Loucy (cell line): ENCODE measurements around the gene TRPM7.
"Not testable (repeated sequence)": the region's sequence is repeated elsewhere in the genome, so short reads cannot be mapped to it uniquely, and the experiment has no call there.

Experiments
- H2AFZ ChIP-seq: fragments of 200-600 bp; sonication (generic); 2 replicates; pipeline ENCODE4 v1.6.0; 2016; ENCODE audit warnings: antibody characterized with exemption, mild to moderate bottlenecking, low read length, moderate library complexity
- H3F3A ChIP-seq: fragments of 200-600 bp; 2 replicates; pipeline ENCODE4 v1.6.0; 2016; ENCODE audit warnings: antibody characterized with exemption, low read depth, mild to moderate bottlenecking
- H3K27me3 ChIP-seq: fragments of 200-600 bp; sonication (generic); 2 replicates; pipeline ENCODE4 v1.6.1; 2014; ENCODE audit warnings: low read length, mild to moderate bottlenecking; ENCODE audit not compliant: insufficient read depth, poor library complexity, severe bottlenecking
- H3K36me3 ChIP-seq: fragments of 200-600 bp; sonication (generic); 2 replicates; pipeline ENCODE4 v1.6.1; 2016; ENCODE audit warnings: low read length; ENCODE audit not compliant: insufficient read depth
- H3K4me1 ChIP-seq: fragments of 200-600 bp; sonication (generic); 2 replicates; pipeline ENCODE4 v1.5.1; 2014; ENCODE audit warnings: low read length, mild to moderate bottlenecking; ENCODE audit not compliant: insufficient read depth, poor library complexity, severe bottlenecking
- H3K4me2 ChIP-seq: fragments of 200-600 bp; sonication (generic); 2 replicates; pipeline ENCODE4 v1.6.0; 2014; ENCODE audit warnings: antibody characterized with exemption, low read length, low read depth, mild to moderate bottlenecking; ENCODE audit not compliant: poor library complexity, severe bottlenecking
- H3K4me3 ChIP-seq: fragments of 200-600 bp; sonication (generic); 2 replicates; pipeline ENCODE4 v1.5.1; 2014; ENCODE audit warnings: low read length, mild to moderate bottlenecking, mixed read lengths; ENCODE audit not compliant: poor library complexity, severe bottlenecking
- H3K79me2 ChIP-seq: fragments of 200-600 bp; sonication (generic); 2 replicates; pipeline ENCODE4 v1.6.1; 2014; ENCODE audit warnings: low read length; ENCODE audit not compliant: insufficient read depth
- H3K9ac ChIP-seq: fragments of 200-600 bp; sonication (generic); 2 replicates; pipeline ENCODE4 v1.6.0; 2014; ENCODE audit warnings: mild to moderate bottlenecking, low read depth, low read length, moderate library complexity; ENCODE audit not compliant: poor library complexity, severe bottlenecking
- H3K9me2 ChIP-seq: fragments of 200-600 bp; sonication (generic); replicated peaks from 2 replicates; pipeline ENCODE4 v1.6.1; 2016; ENCODE audit warnings: low read depth, low read length, mixed read lengths
- H3K9me3 ChIP-seq: fragments of 200-600 bp; sonication (generic); 2 replicates; pipeline ENCODE4 v1.6.1; 2014; ENCODE audit warnings: mild to moderate bottlenecking, antibody characterized with exemption, low read length, low read depth; ENCODE audit not compliant: insufficient read depth
- H4K20me1 ChIP-seq: fragments of 200-600 bp; sonication (generic); 2 replicates; pipeline ENCODE4 v1.6.0; 2014; ENCODE audit warnings: antibody characterized with exemption, low read length, mild to moderate bottlenecking; ENCODE audit not compliant: insufficient read depth, poor library complexity, severe bottlenecking
- CTCF ChIP-seq: fragments of 200-600 bp; sonication (generic); conservative IDR thresholded peaks from 2 replicates; pipeline ENCODE4 v1.5.1; 2014; ENCODE audit warnings: mild to moderate bottlenecking, antibody characterized with exemption, low read length
- EZH2phosphoT487 ChIP-seq: fragments of 200-600 bp; IDR thresholded peaks from 2 replicates; pipeline ENCODE4 v1.6.1; 2018; ENCODE audit warnings: antibody characterized with exemption, mild to moderate bottlenecking, moderate library complexity, borderline replicate concordance

TRPM7 gene

GRCh38 chr15:50627351-50628055, 59.1 kb downstream of the TRPM7 start:
- Histone ChIP-seq H3F3A (no peaks in the 10 kb centered on the region), H3K27me3 (no peaks in the 10 kb centered on the region), H3K9ac (no peak overlapping the region), H2AFZ (no peak overlapping the region), H3K36me3 (peaks cover 77% of the 10 kb centered on the region), H3K79me2 (no peaks in the 10 kb centered on the region), H3K4me2 (no peak overlapping the region), H3K4me1 (no peaks in the 10 kb centered on the region), H3K4me3 (no peak overlapping the region), H3K9me2 (no peaks in the 10 kb centered on the region), H4K20me1 (no peaks in the 10 kb centered on the region), H3K9me3 (no peaks in the 10 kb centered on the region)
- TF ChIP-seq CTCF: no peak
- no peak for TF ChIP-seq EZH2phosphoT487

DNA sequence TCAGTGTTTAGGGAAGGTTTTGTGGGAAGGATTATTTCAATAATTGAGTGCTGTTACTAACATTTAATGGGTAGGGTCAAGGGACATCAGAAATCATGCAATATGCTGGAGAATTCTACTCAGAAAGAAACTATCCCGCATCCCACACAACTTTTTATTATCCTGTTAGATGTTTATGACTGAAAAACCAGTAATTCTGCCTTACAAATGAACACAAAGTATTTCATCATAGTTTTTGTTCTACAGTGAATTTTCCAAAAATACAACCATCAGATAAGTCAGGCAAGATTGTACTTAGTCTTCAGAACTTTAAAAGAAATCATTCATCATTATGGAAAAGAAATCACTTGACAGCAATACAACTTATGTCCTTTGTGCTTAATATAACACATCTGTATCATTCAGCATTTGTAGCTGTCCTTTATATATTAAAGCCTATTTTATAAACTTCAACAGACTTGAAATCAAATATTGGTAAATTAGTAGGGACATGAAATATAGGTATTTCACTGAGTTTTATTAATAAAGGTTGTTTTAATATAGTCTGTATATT, 61.9 kb downstream of the TRPM7 start:
- Histone ChIP-seq H3F3A (no peaks in the 10 kb centered on the region), H3K36me3 (peaks cover 65% of the 10 kb centered on the region; the same call in 1 of the 2 replicates), H2AFZ (no peak overlapping the region), H3K4me3 (no peak overlapping the region), H3K4me2 (no peak overlapping the region), H3K27me3 (no peaks in the 10 kb centered on the region), H3K9me3 (no peaks in the 10 kb centered on the region), H3K9me2 (no peaks in the 10 kb centered on the region), H3K9ac (no peak overlapping the region), H3K79me2 (no peaks in the 10 kb centered on the region), H3K4me1 (no peaks in the 10 kb centered on the region), H4K20me1 (no peaks in the 10 kb centered on the region)
- TF ChIP-seq CTCF: no peak
- TF ChIP-seq EZH2phosphoT487: no peak

GRCh38 chr15:50622361-50622943, 64.1 kb downstream of the TRPM7 start:
- not testable (repeated sequence) for H3K4me2 ChIP-seq, H3K9me3 ChIP-seq, H3K4me1 ChIP-seq, H3K79me2 ChIP-seq, H4K20me1 ChIP-seq, H3K27me3 ChIP-seq, H3F3A ChIP-seq, H3K9me2 ChIP-seq, H3K9ac ChIP-seq, H3K4me3 ChIP-seq, H2AFZ ChIP-seq
- TF ChIP-seq CTCF: peak; percentile 55
- peaks cover 55% of the 10 kb centered on the region; the same call in 1 of the 2 replicates for H3K36me3 ChIP-seq

- not testable (repeated sequence) for H3K4me1 ChIP-seq, H3K9ac ChIP-seq, H4K20me1 ChIP-seq, H3F3A ChIP-seq, H2AFZ ChIP-seq, H3K27me3 ChIP-seq, H3K79me2 ChIP-seq, H3K4me3 ChIP-seq, H3K4me2 ChIP-seq, H3K9me3 ChIP-seq, H3K9me2 ChIP-seq
- peaks cover 49% of the 10 kb centered on the region; the same call in 1 of the 2 replicates for H3K36me3 ChIP-seq
Measured at GRCh38 chr15:50616960-50617359, 69.6 kb downstream of the TRPM7 start.

GRCh38 chr15:50616554-50616953, 70.0 kb downstream of the TRPM7 start:
- peaks cover 51% of the 10 kb centered on the region; the same call in 1 of the 2 replicates for H3K36me3 ChIP-seq
- not testable (repeated sequence) for H3K9ac ChIP-seq, H4K20me1 ChIP-seq, H3K27me3 ChIP-seq, H2AFZ ChIP-seq, H3F3A ChIP-seq, H3K4me2 ChIP-seq, H3K9me3 ChIP-seq, H3K4me1 ChIP-seq, H3K9me2 ChIP-seq, H3K4me3 ChIP-seq, H3K79me2 ChIP-seq
